GM21515 (cell line): ENCODE data around the gene SLC27A2.
"Not testable (repeated sequence)": the region's sequence is repeated elsewhere in the genome, so short reads cannot be mapped to it uniquely, and the experiment has no call there.

Experiments used
- ATAC-seq: cut with Tn5 transposase; IDR thresholded peaks from one replicate; pipeline ENCODE4 v1.9.1; 2021; ENCODE audit not compliant: unreplicated experiment

SLC27A2 gene

DNA sequence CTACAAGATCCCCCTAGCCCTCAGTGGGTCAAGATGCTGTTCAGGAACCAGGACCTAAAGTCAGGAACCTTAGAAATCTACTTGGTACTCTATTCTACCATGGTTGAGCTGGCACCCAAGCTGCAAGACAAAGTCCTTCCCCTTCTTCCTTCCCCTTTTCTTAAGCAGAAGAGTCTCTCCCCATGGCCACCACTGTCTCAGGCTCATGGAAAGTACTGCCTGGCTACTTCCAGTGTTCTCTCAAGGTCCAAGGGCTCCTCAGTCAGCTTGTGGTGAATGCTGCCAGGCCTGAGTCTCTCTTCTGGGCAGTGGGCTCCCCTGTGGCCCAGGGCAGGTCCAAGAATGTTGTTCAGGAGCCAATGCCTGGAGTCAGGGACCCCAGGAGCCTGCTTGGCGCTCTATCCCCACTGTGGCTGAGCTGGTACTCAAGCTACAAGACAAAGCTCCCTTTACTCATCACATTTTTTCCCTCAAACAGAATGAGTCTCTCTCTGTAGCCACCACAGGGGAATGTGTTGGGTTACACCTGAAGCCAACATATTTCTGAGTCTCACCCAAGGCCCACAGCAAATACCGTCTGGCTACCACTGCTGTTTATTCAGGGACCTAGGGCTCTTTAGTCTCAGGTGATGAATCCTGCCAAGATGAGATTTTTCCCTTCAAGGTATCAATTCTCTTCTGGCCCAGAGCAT lies 18.1 kb upstream of the SLC27A2 start:
- no peak for ATAC-seq

DNA sequence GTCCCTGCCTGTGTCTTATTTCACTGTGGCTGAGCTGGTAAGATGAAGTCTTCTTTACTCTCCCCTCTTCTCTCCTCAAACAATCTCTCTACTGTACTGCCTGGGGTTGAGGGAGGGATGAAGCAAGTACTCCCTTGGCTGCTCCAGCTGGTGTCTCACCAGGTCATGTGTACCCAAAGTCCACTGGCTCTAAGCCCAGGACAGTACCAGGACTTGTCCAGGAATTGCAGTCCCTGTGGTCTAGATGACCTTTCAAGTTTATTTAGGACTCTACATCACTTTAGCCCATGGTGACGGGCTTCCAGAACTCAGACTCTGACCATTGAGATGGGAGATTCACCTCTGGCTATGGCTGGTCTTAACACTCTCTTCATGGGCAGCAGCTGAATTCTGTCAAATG lies 17.5 kb upstream of the SLC27A2 start:
- no peak for ATAC-seq

DNA sequence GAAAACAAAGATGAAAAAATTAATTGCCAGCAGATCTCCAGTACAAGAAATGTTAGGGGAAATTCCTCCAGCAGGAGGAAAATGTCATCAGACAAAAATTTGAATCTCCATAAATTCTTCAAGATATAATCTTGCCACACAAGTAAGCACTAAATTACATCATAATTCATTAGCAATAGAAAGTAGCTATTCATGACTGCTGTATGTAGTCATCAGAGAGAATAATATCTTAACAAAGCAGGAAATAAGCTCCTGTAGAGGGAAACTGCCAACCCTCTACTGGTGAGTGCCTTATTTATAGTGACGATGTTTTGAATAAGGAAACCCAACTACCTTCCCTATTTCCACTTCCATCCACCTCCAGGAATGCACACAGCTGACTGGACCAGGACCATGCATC lies 15.8 kb upstream of the SLC27A2 start:
- ATAC-seq, result no peak

DNA sequence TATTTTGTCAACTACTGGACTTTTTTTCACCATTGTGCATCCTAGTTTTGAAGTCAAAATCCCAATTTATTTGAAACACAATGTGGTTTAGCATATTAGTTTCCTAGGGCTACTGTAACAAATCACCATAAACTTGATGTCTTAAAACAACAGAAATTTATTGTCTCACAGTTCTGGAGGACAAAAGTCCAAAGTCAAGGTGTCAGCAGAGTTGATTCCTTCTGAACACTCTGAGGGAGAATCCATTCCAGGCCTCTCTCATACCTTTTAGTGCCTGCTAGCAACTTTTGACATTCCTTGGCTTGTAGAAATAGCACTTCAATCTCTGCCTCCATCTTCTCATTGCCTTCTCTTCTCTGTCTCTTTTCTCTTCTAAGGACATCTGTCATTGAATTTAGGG lies 14.9 kb upstream of the SLC27A2 start:
- ATAC-seq, result no peak

DNA sequence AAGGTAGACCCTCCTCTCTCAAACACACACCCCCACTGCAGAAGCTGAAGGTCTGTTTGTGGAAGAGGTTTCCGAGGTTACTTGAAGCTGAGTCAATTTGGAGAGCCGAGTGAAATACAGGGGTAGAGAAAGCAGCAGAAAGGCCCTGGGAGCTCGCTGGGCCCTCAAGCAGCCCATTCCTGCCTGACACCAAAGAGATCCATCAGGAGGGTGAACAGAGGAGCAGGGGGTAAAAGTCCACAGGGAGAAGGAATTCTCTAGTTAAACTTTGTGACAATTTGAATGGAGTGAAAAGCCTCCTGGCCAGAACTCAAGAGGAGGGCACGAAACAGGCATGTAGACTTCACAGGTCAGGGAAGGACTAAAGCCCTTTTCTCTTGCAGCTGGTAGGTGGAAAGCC lies 13.6 kb upstream of the SLC27A2 start:
- no peak for ATAC-seq

DNA sequence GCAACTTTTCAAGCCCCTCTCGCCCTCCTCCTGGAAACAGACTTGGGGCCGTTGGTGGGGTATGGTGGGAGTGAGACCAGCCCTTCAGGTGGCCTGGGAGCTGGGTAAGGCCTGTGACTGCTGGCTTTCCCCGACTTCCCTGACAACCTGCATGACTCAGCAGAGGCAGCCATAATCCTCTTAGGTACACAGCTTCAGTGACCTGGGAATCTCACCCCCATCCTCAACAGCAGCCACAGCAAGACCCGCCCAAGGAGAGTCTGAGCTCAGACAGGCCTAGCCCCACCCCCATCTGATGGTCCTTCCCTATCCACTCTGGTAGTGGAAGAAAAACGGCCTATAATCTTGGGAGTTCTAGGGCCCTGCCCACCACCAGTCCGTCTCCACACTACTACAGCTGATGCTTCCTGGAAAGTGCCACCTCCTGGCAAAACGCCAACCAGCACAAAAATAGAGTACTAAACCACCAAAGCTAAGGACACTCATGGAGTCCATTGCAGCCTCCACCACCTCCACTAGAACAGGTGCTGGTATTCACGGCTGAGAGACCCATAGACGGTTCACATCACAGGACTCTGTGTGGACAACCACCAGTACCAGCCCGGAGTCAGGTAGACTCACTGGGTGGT lies 13.1 kb upstream of the SLC27A2 start:
- no peak for ATAC-seq

DNA sequence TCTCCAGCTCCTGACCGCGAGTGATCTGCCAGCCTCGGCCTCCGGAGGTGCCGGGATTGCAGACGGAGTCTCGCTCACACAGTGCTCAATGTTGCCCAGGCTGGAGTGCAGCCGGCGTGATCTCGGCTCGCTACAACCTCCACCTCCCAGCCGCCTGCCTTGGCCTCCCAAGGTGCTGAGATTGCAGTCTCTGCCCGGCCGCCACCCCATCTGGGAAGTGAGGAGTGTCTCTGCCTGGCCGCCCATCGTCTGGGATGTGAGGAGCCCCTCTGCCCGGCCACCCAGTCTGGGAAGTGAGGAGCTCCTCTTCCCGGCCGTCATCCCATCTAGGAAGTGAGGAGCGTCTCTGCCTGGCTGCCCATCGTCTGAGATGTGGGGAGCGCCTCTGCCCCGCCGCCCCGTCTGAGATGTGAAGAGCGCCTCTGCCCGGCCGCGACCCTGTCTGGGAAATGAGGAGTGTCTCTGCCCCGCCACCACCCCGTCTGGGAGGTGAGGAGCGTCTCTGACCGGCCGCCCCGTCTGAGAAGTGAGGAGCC lies 9.6 kb upstream of the SLC27A2 start:
- not testable (repeated sequence) for ATAC-seq

DNA sequence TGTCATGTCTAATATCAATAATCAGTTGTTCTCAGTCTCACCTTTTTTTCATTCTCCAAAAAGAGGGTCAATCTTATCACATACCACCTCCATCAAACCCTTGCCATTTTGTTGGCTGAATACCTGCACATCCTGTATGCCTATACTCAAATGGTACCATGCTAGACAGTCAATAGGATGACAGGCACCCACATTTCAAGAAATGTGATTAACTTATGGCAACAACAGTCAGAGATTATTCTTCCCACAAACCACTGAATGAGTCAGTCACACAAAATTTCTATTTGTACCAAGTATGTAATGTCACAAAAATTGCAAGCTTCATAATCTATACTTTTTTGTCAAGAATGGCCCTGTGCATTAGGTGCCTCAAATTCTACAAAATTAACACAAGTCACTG lies 5.1 kb upstream of the SLC27A2 start:
- no peak for ATAC-seq

DNA sequence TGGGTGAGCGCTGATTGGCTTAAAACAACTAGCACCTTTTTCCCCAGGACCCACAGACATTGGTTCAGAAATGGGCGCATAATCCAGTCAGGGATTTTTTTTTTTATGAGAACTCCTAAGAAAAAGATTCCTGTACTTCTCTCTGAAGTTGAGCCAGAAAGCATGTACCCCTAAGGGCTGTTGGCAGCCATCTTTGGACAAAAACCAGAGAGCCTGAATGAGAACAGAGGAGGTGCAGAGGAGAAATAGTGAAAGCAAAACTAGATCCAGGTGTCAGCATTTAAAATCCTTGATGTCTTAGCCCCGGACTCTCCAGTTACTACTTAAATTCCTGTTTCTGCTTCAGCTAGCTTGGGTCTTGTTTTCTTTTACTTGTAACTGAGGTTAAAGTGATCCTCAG lies 1.9 kb upstream of the SLC27A2 start:
- no peak for ATAC-seq

DNA sequence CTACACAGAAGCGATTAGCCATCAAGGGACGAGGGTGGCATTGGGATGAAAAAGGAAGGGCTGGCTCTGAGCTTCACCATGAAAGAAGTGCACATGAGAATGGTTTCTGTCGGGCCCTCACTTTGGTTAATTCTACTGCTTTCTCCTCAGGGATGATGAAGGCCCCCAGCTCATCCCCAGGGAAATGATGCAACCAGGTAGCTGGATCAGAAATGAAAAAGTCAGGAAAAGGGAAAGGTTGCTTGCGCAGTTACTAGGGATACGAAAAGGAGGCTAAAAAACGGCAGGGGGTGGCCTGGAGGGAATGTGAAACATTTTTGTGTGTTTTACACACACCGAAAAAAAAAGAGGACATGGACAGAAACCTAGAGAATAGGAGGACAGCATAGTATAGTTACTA lies 1.4 kb upstream of the SLC27A2 start:
- no peak for ATAC-seq

DNA sequence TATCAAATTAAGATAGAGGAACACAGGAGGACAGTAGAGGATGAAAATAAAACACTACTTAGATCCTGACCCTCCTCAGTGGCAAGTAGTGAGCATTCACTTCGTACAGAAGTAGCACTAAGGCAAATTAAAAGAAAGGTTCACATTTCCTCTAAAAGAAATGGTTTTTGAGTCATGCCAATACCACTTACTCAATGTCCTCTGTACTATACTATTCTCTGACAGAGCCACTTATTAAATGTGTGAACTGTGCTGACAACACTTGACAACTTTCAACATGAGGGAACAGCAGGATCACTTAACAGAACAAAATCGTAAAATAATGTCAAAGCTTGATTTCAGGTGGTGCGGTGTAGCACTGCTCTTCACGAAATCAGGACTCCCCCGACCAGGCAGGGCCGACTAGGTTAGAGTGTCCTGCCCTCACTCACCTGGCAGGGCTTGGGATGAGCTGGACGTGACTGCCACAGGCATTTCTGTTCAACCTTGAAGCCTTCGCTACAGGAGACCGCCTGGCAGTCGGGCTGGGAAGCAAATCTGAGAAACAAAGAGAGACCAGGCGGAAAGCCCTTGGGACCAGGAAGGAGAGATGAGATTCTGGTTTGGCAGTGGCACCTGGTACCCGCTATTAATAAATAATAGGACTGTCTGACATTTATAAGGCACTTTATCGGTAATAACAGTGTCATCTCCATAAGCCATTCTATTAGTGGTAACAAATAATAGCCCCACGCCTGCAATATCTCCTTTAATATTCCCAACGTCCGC lies 611 bp upstream of the SLC27A2 start:
- ATAC-seq, result no peak

DNA sequence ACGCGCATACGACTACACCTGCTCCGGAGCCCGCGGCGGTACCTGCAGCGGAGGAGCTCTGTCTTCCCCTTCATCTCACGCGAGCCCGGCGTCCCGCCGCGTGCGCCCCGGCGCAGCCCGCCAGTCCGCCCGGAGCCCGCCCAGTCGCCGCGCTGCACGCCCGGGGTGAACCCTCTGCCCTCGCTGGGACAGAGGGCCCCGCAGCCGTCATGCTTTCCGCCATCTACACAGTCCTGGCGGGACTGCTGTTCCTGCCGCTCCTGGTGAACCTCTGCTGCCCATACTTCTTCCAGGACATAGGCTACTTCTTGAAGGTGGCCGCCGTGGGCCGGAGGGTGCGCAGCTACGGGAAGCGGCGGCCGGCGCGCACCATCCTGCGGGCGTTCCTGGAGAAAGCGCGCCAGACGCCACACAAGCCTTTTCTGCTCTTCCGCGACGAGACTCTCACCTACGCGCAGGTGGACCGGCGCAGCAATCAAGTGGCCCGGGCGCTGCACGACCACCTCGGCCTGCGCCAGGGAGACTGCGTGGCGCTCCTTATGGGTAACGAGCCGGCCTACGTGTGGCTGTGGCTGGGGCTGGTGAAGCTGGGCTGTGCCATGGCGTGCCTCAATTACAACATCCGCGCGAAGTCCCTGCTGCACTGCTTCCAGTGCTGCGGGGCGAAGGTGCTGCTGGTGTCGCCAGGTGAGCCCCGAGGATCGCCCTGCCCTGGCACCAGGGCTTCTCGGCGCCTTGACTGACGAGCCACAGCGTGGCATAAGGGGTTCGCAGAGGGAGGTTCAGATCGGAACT lies 420 bp downstream of the SLC27A2 start:
- ATAC-seq, result peak; percentile 43

DNA sequence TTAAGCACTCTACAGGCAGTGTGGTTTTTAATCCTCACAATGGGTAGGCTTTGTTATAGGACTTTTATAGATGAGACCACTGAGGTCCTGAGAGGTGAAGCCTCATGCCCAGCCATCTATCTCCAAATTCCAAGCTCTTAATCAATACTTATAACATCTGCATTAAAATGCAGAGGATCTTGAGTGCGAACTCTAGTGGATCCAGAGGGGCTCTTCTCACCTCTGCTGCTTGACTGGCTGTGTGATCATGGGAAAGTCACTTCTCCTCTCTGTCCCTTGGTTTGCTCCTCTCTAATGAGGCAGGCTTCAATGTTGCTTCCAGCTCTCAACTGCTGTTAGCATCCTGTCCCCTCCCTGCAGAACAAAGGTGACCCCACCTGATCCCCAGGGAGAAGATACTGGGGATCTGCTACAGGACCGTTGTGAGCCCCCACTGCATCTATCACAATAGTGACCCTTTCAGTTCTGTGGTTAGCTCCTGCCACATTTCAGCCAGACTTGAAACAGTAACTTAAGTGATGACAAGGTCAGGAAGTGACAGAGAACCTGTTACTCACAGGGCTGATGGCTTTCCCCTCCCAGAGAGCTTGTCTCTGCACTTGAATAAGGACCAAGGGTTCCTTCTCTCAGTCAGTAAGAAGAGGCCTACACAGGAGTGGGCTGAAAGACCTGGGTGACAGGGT lies 1.3 kb downstream of the SLC27A2 start:
- ATAC-seq, result no peak

DNA sequence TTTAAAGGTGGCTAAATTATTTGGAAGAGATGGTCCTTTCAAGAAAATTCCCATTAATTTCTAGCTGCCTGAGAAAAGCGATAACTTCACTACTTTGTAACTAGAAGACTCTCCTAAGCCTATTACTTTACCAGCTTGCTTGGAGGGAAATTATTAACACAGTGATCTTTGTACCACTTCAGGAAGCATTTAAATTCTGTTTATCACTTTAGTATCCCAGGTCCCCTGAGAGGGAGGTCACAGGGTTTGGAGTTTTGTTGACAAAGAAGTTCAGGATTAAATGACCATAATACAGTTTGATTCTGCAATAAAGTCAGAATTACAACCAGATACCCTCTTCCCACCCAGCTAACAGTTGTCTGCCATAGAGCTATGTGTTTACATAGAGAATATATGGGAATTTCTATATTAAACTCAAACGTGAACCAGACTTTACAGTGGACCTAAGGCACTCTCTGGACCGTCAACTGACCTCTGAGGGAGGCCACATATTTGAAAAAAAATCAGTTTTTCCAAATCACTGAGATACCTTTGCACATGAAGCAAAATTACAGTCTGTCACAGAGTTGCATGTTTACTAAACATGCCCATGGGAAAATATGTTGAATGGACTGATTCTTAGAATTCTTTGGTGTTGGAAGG lies 3.0 kb downstream of the SLC27A2 start:
- ATAC-seq, result no peak

DNA sequence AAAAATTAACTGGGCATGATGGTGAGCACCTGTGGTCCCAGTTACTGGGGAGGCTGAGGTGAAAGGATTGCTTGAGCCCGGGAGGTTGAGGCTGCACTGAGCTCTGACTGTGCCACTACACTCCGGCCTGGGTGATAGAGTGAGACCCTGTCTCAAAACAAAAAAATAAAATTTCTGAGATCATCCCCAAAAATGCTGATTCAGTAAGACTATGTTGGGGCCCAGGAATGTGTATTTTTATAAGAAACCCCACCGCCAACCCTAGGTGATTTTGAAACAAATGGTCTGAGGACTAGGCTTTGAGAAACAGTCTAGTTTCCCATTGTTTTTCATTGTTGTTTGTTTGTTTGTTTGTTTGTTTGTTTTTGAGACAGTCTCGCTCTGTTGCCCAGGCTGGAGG lies 4.1 kb downstream of the SLC27A2 start:
- ATAC-seq, result no peak

DNA sequence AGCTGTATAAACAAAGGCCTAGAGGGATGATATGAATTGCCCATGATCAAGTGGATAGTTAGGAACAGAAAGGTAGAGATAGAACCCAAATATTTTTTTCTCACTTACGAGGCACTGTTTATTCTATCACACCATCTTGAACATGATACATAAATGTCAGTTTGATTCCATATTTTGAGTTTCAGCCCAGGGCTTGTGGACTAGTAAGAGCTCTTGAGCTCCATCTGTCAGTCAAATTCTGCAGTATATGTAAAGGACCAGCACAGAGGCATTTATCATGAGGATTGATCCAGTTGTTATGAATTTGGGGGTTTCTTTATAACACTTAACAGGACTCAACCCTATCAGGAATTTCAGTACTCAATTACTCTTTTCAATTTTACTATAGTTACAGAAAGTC lies 4.8 kb downstream of the SLC27A2 start:
- no peak for ATAC-seq

DNA sequence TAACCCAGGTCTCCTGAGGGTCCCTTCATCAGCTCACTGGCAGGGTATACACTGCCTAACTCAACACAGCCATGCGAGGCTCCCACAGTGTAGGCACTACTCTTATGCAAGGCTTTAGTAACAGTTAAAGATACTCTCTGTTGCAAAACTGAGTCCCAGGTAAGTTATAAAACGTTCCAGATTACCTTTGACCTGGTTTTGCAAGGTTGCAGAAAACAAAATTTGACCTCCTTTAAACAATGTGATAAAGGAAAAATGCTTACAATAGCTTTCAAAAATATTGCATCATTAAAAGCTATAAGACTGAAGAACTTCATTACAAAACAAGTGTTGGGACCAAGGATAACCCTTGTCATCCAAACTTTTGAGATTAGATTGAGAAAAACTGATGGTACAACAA lies 5.5 kb downstream of the SLC27A2 start:
- ATAC-seq, result no peak

DNA sequence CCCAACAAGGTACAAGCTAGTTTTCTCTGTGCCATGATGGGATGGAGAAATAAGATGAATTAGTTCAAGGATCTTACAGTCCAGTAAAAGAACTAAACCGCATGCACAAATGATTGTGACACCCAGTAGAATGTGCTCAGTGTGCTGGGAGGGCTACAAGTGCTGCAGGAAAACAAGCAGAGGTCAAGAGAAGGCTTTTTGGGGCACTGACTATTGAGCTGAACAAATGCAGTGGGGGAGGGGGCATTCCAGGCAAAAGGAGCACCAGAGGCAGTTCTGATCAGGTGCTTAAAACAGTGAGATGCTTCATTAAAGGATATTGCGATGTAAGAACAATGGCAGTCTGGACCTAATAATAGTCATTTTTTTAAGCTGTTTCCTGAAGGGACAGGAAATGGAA lies 6.0 kb downstream of the SLC27A2 start:
- no peak for ATAC-seq

DNA sequence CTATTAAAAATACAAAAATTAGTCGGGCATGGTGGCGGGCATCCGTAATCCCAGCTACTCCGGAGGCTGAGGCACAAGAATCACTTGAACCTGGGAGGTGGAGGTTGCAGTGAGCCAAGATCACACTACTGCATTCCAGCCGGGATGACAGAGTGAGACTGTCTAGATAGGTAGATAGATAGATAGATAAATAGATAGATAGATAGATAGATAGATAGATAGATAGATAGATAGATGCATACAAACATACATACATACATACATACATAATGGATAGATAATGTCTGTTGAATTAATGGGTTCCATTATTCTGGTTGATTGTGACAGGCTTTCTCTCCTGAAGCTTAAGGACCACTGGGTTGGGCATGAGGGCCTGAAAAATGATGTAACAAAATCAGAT lies 6.8 kb downstream of the SLC27A2 start:
- not testable (repeated sequence) for ATAC-seq

DNA sequence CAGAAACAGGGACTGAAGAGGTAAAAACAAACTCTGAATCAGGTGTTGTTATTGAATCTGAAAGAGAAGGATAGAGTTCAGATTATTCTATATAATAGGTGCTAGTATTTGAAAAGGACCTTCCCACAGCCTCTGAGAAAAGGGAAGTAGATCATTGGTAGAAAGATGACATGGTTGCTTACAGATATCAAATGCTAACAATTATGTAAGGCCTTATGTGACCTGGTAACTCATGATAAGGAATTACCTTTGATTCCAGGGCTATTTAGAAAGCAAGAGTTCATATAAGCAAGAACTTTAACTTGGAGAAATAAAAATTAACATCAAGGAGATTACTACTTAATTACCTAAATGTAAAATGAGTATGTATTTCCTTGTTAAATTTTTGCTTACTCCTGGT lies 7.6 kb downstream of the SLC27A2 start:
- no peak for ATAC-seq
